NCI-H1048 (cell line): ENCODE results near the gene IMMP2L.
"Not testable (repeated sequence)": the region's sequence is repeated elsewhere in the genome, so short reads cannot be mapped to it uniquely, and the experiment has no call there.

Experiments used
- DNase-seq: peaks from one replicate; lab custom pipeline; 2025; lab: John Stamatoyannopoulos, UW

The IMMP2L gene

GRCh38 chr7:110721395-110721794 lies 840.9 kb downstream of the IMMP2L start:
- DNase-seq, result no peak

GRCh38 chr7:110720626-110721025 lies 841.7 kb downstream of the IMMP2L start:
- no peak for DNase-seq

GRCh38 chr7:110719741-110720140 lies 842.6 kb downstream of the IMMP2L start:
- DNase-seq, result no peak

GRCh38 chr7:110718503-110719205 lies 843.6 kb downstream of the IMMP2L start:
- DNase-seq, result no peak

GRCh38 chr7:110704225-110704624 lies 858.1 kb downstream of the IMMP2L start:
- DNase-seq, result no peak

GRCh38 chr7:110698576-110698975 lies 863.7 kb downstream of the IMMP2L start:
- no peak for DNase-seq

- DNase-seq, result no peak
Observed at GRCh38 chr7:110693344-110693743, 868.9 kb downstream of the IMMP2L start.

- DNase-seq, result no peak
Observed at GRCh38 chr7:110688908-110689307, 873.4 kb downstream of the IMMP2L start.

GRCh38 chr7:110685899-110686298 lies 876.4 kb downstream of the IMMP2L start:
- no peak for DNase-seq

- DNase-seq, result no peak
Observed at GRCh38 chr7:110681941-110682340, 880.4 kb downstream of the IMMP2L start.

- DNase-seq, result no peak
Observed at GRCh38 chr7:110677405-110677804, 884.9 kb downstream of the IMMP2L start.

GRCh38 chr7:110676785-110677184 lies 885.5 kb downstream of the IMMP2L start:
- no peak for DNase-seq

- no peak for DNase-seq
Observed at GRCh38 chr7:110675383-110676103, 886.7 kb downstream of the IMMP2L start.

GRCh38 chr7:110673148-110673547 lies 889.1 kb downstream of the IMMP2L start:
- no peak for DNase-seq

GRCh38 chr7:110669410-110669809 lies 892.9 kb downstream of the IMMP2L start:
- DNase-seq, result no peak

GRCh38 chr7:110664803-110665202 lies 897.5 kb downstream of the IMMP2L start:
- no peak for DNase-seq

GRCh38 chr7:110660637-110661036 lies 901.7 kb downstream of the IMMP2L start:
- DNase-seq, result not testable (repeated sequence)

- no peak for DNase-seq
Observed at GRCh38 chr7:110650328-110650727, 912.0 kb downstream of the IMMP2L start.

GRCh38 chr7:110647266-110647665 lies 915.0 kb downstream of the IMMP2L start:
- no peak for DNase-seq

- DNase-seq, result no peak
Observed at GRCh38 chr7:110646804-110647203, 915.5 kb downstream of the IMMP2L start.

- DNase-seq, result no peak
Observed at GRCh38 chr7:110645616-110646015, 916.7 kb downstream of the IMMP2L start.

GRCh38 chr7:110645060-110645459 lies 917.2 kb downstream of the IMMP2L start:
- DNase-seq, result no peak

- no peak for DNase-seq
Observed at GRCh38 chr7:110637252-110637651, 925.0 kb downstream of the IMMP2L start.

- no peak for DNase-seq
Observed at GRCh38 chr7:110633313-110633712, 929.0 kb downstream of the IMMP2L start.
